22Rv1 (cell line): Measurements from ENCODE around the gene NPNT.

Experiments used
- CTCF ChIP-seq: fragments of 450-650 bp; IDR thresholded peaks from 2 replicates; pipeline ENCODE4 v1.5.1; 2017; ENCODE audit warnings: mild to moderate bottlenecking
- ZFX ChIP-seq: fragments of 450-650 bp; IDR thresholded peaks from 2 replicates; pipeline ENCODE4 v1.6.1; 2017; ENCODE audit warnings: antibody characterized with exemption, borderline replicate concordance

- TF ChIP-seq CTCF (no peak), ZFX (no peak)
Observed at GRCh38 chr4:106010761-106011160, 115.5 kb downstream of the NPNT start.
